Brain pericyte (primary cell): ENCODE measurements around the gene SPATA3.

Experiments
- DNase-seq: peaks from one replicate; pipeline ENCODE4 v3.0.0-alpha.2; 2012; ENCODE audit warnings: low read depth, low spot score

SPATA3 gene

GRCh38 chr2:230995821-230996220 lies at the start of gene SPATA3:
Gene SPATA3, plus strand, starts transcription at chr2:230996121. Its CDS starts 113 bp downstream, at chr2:230996234.
- no peak for DNase-seq

DNA sequence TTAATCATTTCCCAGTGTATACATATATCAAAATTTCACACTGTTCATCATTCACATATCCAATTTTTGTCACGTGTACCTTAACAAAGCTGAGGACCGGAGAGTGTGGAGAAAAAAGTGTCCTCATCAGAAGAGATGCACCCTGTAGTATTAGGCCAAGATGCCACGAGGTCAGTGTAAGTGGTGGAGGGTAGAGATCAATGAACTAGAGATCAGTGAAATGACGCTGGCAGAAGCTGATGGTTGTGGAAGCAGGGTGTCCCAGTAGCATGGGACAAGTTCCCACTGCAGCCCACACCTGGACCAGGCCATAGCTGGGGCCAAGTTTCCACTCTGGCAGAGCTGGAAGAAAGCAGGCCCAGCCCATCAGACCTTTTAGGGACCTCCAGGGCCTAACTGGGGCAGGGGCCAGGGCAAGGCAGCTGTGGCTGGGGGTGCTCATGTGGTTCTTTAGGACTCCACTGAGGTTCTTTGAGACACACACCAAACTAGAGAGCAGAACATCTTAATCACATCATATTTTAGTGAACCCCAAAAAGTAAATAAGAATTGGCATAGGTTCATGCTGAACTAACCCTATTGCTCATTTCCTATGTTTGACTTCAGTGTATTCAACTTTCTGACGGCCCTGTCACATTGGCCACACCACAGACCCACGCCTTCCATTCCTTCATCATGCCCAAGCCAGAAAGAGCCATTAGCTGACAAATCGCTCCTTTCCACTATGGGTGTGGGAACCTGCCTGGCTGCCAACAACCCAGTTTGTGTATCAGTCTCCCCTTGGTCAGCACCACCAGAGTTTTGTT lies 49.3 kb upstream of the SPATA3 start:
- DNase-seq, result no peak

DNA sequence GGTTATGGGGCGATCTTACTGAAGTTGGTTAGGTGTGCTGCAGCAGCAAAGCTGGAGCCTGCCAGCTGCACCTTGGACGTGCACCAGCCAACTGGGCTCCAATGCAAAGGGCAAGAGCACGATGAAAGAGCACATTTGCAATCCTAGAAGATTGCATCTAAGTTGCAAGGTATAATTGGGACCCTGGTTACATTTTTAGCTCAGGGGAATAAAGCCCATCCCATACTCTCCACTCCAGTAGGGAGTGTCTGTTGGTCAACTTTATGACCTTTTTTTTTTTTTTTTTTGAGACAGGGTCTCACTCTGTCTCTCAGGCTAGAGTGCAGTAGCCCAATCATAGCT lies 48.7 kb upstream of the SPATA3 start:
- DNase-seq, result no peak

GRCh38 chr2:230947908-230948365 lies 48.0 kb upstream of the SPATA3 start:
- DNase-seq, result no peak

DNA sequence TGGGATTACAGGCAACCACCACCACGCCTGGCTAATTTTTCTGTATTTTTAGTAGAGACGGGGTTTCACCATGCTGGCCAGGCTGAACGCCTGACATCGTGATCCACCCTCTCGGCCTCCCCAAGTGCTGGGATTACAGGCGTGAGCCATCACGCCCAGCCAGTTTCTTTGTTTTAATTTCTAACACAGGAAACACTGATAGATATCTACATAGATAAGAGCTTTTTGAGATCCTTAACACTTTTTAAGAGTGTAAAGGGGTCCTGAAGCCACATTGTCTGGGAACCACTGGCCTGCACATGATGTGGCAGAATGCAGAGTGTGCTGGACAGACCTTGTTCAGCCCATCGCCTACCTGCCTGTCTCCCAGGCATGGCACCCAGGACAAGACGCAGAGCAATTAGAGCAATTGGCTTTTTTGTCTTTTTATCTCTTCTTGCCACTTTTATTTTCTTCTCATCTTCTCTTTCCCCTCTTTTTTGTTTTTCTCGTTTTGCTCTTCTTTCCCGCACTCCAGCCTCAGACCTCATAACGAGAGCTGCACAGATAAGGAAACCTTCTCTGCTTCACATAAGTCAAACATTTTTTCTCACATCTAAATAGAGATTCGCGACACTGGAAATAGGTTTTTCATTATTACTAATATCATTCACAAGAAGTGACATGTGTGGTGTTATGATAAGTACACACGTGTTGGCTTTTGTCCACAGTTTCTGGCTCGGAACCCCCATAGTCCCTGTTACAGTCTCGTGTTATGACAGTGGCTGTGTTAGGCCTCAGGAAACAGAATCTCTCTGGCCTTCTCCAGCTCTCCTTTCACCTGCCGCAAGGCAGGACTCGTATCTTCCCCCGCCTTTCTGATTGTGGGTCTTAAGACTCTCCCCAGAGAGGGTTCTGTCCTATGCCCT lies 45.7 kb upstream of the SPATA3 start:
- no peak for DNase-seq

- no peak for DNase-seq
Measured at GRCh38 chr2:230950874-230951339, 45.0 kb upstream of the SPATA3 start.

- no peak for DNase-seq
Measured at GRCh38 chr2:230951396-230951795, 44.5 kb upstream of the SPATA3 start.

DNA sequence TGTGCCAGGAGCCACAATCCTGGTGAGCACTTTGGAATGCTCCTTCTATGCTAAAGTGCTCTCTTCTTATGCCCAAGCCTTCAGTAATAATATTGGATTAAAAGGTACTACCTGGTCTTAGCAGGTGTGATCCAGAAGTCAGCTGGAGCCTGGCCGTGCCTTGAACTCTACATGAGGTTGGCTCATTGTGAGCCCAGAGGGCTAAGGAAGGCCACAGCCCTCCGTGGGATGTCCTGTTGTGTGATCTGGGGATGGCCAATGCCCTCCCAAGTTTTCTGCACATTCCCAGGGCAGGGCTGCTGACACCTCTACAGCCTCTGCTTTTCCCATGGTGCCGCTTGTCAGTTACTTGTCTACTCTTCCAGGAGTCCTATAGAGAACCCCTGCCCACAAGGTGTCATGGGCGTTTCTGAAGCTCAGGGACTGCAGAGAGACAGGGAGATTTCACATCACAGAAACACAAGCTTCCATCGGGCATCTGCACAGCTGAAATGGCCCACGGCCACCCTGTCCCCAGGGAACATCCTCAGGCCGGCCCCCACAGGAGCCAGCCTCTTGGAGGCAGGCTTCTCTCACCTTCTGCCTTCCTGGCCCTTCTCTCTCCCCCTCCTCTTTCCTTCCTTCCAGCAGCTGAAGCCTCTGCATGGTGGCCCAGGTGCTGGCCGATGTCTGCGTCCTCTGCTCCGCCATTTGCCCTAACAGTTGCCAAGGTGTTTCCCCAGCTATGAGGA lies 43.5 kb upstream of the SPATA3 start:
- DNase-seq, result no peak

- no peak for DNase-seq
Measured at GRCh38 chr2:230953845-230954244, 42.1 kb upstream of the SPATA3 start.

- no peak for DNase-seq
Measured at GRCh38 chr2:230954746-230955145, 41.2 kb upstream of the SPATA3 start.

- DNase-seq, result no peak
Measured at GRCh38 chr2:230955163-230955737, 40.7 kb upstream of the SPATA3 start.

DNA sequence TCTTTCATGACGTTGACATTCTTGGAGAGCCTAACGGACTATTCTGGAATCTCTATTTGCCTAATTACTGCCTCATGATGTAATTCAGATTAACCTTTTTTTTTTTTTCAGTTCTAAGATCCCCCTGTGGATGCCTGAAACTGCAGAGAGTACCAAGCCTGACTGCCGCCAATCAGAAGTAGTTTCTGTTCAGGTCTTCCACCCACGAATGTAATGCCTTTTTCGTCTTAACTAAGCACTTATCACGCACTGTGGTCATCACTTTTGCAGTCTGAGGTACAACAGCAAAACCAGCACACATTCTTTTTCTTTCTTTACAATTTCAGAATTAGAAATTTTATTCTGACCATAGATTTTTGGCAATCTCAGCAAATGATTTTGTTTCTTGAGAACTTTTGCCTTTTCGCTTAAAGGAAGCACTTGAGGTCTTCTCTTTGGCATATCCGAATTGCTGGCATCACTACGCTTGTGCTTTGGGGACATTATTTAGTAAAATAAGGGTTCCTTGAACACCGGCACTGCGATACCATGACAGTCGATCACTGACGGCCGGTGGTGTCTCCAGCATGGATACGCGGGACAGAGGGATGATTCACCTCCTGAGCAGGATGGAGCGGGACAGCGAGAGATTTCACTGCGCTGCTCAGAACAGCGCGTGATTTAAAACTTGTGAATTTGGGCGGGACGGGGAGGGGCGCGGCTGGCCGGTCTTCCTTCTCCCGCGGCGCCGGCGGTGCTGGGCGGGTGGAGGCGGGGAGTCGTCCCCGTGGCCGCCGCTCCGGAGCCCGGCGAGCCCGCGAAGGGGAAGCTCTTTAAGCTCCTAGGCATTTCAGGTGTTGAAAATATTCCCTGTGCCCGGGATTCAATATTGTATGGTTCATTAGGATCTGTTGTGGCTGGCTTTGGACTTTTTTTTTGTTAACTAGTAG lies 38.8 kb upstream of the SPATA3 start:
- no peak for DNase-seq

DNA sequence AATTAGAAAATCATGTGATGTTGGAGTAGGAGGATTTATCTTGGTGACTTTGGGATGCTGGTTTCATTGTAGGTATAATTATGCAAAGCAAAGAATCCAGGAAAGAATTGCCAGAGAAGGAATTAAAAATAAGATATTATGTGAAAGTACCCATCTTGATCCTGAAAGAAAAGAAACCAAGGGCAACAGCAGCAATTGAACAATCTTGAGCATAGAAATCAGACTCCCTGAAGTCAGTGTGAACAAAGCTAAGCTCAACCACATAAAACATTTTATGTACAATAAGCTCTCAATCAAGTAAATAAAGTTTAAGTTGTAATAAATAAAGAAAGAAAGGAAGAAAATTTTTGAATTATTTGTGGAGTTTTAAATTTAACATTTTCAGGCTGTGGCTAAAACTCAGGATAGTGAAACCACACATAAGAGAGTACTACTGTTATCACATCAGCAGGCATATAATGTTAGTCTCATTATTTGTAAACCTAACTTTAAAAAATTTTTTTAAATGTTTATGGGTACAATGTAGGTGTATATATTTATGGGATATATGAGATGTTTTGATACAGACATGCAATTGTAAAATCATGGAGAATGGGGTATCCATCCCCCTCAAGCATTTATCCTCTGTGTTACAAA lies 38.0 kb upstream of the SPATA3 start:
- DNase-seq, result no peak

GRCh38 chr2:230958820-230959756 lies 36.8 kb upstream of the SPATA3 start:
- no peak for DNase-seq

GRCh38 chr2:230960026-230960425 lies 35.9 kb upstream of the SPATA3 start:
- DNase-seq, result no peak

DNA sequence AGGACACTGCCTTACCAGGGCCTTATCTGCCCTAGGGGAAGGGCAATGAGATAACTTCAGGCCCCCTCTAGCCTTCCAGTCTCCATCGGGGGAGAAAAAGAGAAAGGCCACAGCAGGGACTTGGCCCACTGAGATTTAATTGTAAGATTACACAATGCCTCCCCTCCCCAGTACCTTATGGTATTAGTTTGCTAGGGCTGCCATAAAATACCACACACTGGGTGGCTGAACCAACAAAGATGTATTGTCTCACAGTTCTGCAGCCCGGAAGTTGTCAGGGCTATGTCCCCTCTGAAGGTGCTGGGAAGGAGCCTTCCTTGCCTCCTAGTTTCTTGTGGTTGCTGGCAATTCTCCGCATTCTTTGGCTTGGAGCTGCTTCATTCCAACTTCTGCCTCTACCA lies 34.8 kb upstream of the SPATA3 start:
- no peak for DNase-seq

GRCh38 chr2:230964136-230964730 lies 31.7 kb upstream of the SPATA3 start:
- DNase-seq, result no peak

GRCh38 chr2:230967113-230967512 lies 28.8 kb upstream of the SPATA3 start:
- no peak for DNase-seq
